ENCODE results near the gene ZNF366. TPM values are rescaled to one million over a fixed set of nuclear protein-coding genes. Genes with fewer than 3 reads are reported as not detected.

ZNF366 gene
- polyA plus RNA-seq, 3 donors, result 0.05 to 1.2 (median 0.76) TPM

DNA sequence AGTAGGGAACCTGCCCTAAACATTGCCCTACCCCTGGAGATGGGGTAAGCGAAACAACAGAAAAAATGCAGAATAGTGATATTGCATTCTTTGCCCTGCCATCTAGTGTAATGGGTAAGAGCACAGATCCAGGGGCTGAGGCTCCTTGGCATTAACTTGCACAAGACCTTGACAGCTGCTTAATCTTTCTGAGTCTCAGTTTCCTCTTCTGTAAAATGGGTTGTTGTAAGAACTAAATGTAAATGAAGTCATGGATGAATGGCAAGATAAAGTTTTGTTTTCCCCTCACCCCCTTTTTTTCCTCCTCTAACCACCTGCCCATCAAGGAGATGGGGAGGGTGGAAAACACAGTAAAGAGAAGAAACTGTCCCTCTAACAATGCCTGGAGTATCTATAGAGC, 47.7 kb upstream of the ZNF366 start:
- intact Hi-C loops (cut with micrococcal nuclease), result no loop called here

DNA sequence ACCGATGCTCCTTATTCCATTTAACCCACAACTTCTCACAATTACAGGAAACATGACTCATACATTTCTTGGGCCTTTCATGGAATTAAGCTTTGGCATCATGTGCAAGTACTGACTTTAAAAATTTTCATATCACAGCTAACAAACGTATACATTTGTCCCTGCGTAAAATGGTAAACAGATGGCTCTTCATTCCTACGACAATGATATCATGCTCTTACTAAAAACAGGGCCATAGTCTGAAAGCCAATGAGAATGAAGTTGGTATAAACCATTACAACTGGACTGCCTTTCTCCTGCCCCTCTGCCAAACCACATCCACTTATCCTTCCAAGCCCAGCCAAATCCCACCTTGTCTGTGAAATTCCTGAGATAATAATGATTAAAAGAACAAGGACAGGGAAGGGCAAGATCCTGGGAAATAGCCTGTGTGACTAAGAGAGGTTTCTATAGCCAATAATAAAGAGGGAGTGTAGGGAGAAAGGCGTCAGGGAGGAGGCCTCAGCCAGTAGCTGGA, 44.9 kb upstream of the ZNF366 start:
- Histone ChIP-seq H4K20me1 (ENCODE audit: insufficient read depth, low read length) (no peaks in the 10 kb centered on the region), H3K27me3 (ENCODE audit: control insufficient read depth in 2 of 2, insufficient read depth in 2 of 2, low read length in 2 of 2) (peaks cover 0 to 3% of the 10 kb centered on the region in 2 donors), H3K4me1 (ENCODE audit: control insufficient read depth in 1 of 2, insufficient read depth in 2 of 2, low read length in 2 of 2) (peaks cover 6 to 12% of the 10 kb centered on the region in 2 donors), H3K79me2 (ENCODE audit: insufficient read depth, low read length) (no peaks in the 10 kb centered on the region), H3K9me3 (replicated peaks in 1 of 2; ENCODE audit: control insufficient read depth in 1 of 2, insufficient read depth in 1 of 2, low read length in 2 of 2) (no peaks in the 10 kb centered on the region), H3K9ac (ENCODE audit: insufficient read depth, low read length, poor library complexity, severe bottlenecking) (no peak overlapping the region), H2AFZ (ENCODE audit: insufficient read depth, low read depth, low read length, poor library complexity, severe bottlenecking) (no peak overlapping the region), H3K27ac (ENCODE audit: low read depth in 1 of 2, low read length in 2 of 2) (no peak overlapping the region), H3K4me2 (replicated peaks; ENCODE audit: extremely low read depth, low read length, poor library complexity, severe bottlenecking) (no peak overlapping the region), H3K4me3 (replicated peaks in 1 of 3; ENCODE audit: low read depth in 2 of 3, low read length in 3 of 3) (no peak overlapping the region), H3K36me3 (replicated peaks in 1 of 2; ENCODE audit: control insufficient read depth in 1 of 2, insufficient read depth in 2 of 2, low read length in 2 of 2) (no peaks in the 10 kb centered on the region)
- Mint-ChIP-seq H3K27me3 (ENCODE audit: low read depth in 3 of 3) (peaks cover 6 to 10% (median 8%) of the 10 kb centered on the region in 3 donors), H3K4me1 (peaks cover 14% of the 10 kb centered on the region), H3K27ac (no peak overlapping the region), H3K9me3 (peaks cover 2 to 10% (median 4%) of the 10 kb centered on the region in 7 donors), H3K36me3 (no peaks in the 10 kb centered on the region), H3K4me3 (no peak overlapping the region)
- TF ChIP-seq, protein P1, sequence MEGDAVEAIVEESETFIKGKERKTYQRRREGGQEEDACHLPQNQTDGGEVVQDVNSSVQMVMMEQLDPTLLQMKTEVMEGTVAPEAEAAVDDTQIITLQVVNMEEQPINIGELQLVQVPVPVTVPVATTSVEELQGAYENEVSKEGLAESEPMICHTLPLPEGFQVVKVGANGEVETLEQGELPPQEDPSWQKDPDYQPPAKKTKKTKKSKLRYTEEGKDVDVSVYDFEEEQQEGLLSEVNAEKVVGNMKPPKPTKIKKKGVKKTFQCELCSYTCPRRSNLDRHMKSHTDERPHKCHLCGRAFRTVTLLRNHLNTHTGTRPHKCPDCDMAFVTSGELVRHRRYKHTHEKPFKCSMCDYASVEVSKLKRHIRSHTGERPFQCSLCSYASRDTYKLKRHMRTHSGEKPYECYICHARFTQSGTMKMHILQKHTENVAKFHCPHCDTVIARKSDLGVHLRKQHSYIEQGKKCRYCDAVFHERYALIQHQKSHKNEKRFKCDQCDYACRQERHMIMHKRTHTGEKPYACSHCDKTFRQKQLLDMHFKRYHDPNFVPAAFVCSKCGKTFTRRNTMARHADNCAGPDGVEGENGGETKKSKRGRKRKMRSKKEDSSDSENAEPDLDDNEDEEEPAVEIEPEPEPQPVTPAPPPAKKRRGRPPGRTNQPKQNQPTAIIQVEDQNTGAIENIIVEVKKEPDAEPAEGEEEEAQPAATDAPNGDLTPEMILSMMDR (IDR thresholded peaks at IDR 0.05), result no peak
- intact Hi-C loops (cut with micrococcal nuclease), result no loop called here
- DNase-seq, result no peak
- 91% methylated on average over 1 of the region's 5 CpGs for WGBS (ENCODE audit: insufficient coverage)

More for the DNA sequence above, 47.7 kb upstream of the ZNF366 start:
- Histone ChIP-seq H4K20me1 (ENCODE audit: insufficient read depth, low read length) (no peaks in the 10 kb centered on the region), H3K4me2 (replicated peaks; ENCODE audit: extremely low read depth, low read length, poor library complexity, severe bottlenecking) (no peak overlapping the region), H3K9me3 (replicated peaks in 1 of 2; ENCODE audit: control insufficient read depth in 1 of 2, insufficient read depth in 1 of 2, low read length in 2 of 2) (no peaks in the 10 kb centered on the region), H2AFZ (ENCODE audit: insufficient read depth, low read depth, low read length, poor library complexity, severe bottlenecking) (no peak overlapping the region), H3K27ac (ENCODE audit: low read depth in 1 of 2, low read length in 2 of 2) (no peak overlapping the region), H3K4me1 (ENCODE audit: control insufficient read depth in 1 of 2, insufficient read depth in 2 of 2, low read length in 2 of 2) (peaks cover 9 to 15% of the 10 kb centered on the region in 2 donors), H3K9ac (ENCODE audit: insufficient read depth, low read length, poor library complexity, severe bottlenecking) (no peak overlapping the region), H3K27me3 (ENCODE audit: control insufficient read depth in 2 of 2, insufficient read depth in 2 of 2, low read length in 2 of 2) (peaks cover 0 to 6% of the 10 kb centered on the region in 2 donors), H3K79me2 (ENCODE audit: insufficient read depth, low read length) (no peaks in the 10 kb centered on the region), H3K4me3 (replicated peaks in 1 of 3; ENCODE audit: low read depth in 2 of 3, low read length in 3 of 3) (no peak overlapping the region), H3K36me3 (replicated peaks in 1 of 2; ENCODE audit: control insufficient read depth in 1 of 2, insufficient read depth in 2 of 2, low read length in 2 of 2) (no peaks in the 10 kb centered on the region)
- WGBS (ENCODE audit: insufficient coverage), result no CpG with 5 or more reads among the region's 1 CpG
- Mint-ChIP-seq H3K27me3 (ENCODE audit: low read depth in 3 of 3) (peaks cover 10 to 19% (median 12%) of the 10 kb centered on the region in 3 donors), H3K27ac (no peak overlapping the region), H3K4me1 (peaks cover 17% of the 10 kb centered on the region), H3K9me3 (peaks cover 0 to 4% (median 0%) of the 10 kb centered on the region in 7 donors), H3K4me3 (no peak overlapping the region), H3K36me3 (no peaks in the 10 kb centered on the region)
- TF ChIP-seq, protein P1 (IDR thresholded peaks at IDR 0.05), result no peak
- DNase-seq, result no peak

All from CD14-positive monocyte (primary cell).